HFF-Myc (cell line): ENCODE results near the gene LCA5.
A peak's percentile ranks its signal among the peaks of the same experiment; 100 is the strongest.
"Not testable (repeated sequence)": the region's sequence is repeated elsewhere in the genome, so short reads cannot be mapped to it uniquely, and the experiment has no call there.

Experiments used
- DNase-seq: peaks from one replicate; pipeline ENCODE4 v3.0.0-alpha.2; 2011; ENCODE audit warnings: low read depth; ENCODE audit errors: extremely low read depth
- H3K4me3 ChIP-seq: replicated peaks from 2 replicates; pipeline ENCODE4 v1.5.1; 2011; ENCODE audit warnings: low read depth, mild to moderate bottlenecking, control low read depth, low read length
- TF ChIP-seq, protein P1 (sequence below): IDR thresholded peaks from 2 replicates; pipeline ENCODE4 v1.5.1; 2012; ENCODE audit warnings: mild to moderate bottlenecking, low read depth, low read length, control low read depth; ENCODE audit errors: missing control alignments

Gene LCA5

DNA sequence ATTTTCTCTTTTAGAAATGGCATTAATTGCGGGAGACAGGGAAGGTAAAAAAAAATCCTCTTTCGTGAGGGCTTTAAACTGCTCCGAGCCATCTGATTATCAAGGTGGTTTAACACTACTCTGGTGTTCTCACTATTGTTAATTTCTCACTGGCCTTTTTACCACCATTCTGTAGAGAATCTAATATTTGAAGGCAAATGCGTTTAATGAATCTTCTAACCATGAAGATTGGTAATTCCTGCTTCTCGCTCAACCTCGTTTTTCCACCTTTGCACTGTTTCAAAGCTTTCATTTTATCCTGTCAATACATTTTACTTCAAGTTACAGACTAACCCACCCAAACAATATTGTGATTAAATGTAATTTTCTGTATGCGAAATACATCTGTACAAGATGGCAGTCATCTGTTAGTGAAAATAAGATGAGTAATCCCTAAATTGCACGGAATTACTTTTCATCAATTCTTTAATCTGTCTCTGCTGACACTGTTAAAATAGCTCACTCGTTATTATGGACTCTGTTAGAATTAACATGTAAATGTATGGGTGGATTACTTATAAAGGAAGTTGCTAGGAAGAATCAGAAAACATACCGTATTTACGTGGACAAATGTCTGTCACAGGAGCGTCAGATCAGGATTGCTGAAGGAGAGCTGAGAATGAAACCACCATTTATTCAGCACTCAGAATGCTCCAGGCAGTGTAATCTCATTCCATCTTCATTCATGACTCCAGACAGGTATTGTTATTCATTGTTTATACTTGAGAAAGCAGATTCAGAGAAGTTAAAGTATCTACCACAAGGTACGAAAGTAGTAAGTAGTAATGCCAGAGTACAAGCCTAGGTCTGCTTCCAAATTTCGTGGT, 1.1 kb upstream of the LCA5 start:
- no peak for DNase-seq
- H3K4me3 ChIP-seq = peak overlapping the region; percentile 83
- TF ChIP-seq, protein P1, sequence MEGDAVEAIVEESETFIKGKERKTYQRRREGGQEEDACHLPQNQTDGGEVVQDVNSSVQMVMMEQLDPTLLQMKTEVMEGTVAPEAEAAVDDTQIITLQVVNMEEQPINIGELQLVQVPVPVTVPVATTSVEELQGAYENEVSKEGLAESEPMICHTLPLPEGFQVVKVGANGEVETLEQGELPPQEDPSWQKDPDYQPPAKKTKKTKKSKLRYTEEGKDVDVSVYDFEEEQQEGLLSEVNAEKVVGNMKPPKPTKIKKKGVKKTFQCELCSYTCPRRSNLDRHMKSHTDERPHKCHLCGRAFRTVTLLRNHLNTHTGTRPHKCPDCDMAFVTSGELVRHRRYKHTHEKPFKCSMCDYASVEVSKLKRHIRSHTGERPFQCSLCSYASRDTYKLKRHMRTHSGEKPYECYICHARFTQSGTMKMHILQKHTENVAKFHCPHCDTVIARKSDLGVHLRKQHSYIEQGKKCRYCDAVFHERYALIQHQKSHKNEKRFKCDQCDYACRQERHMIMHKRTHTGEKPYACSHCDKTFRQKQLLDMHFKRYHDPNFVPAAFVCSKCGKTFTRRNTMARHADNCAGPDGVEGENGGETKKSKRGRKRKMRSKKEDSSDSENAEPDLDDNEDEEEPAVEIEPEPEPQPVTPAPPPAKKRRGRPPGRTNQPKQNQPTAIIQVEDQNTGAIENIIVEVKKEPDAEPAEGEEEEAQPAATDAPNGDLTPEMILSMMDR = no peak

DNA sequence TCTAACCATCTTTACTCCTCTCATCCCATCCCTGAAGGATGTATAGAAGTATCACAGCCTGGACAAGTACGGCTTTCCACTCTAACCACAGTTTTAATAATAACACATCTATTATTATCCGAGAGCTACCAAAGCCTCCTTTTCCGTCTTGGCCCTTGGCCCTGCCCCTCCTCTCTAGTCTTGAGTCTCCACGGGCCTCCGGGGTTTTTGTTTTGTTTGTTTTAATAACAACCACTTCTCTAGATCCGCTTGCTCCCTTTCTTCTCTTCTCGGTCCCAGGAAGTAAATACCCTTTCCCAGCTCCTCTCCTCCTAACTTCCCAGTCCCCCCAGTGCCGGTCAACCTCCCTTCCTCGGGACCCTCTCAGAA, 661 bp downstream of the LCA5 start:
- peak overlapping the region; percentile 83 for H3K4me3 ChIP-seq
- no peak for DNase-seq
- TF ChIP-seq, protein P1 = no peak

DNA sequence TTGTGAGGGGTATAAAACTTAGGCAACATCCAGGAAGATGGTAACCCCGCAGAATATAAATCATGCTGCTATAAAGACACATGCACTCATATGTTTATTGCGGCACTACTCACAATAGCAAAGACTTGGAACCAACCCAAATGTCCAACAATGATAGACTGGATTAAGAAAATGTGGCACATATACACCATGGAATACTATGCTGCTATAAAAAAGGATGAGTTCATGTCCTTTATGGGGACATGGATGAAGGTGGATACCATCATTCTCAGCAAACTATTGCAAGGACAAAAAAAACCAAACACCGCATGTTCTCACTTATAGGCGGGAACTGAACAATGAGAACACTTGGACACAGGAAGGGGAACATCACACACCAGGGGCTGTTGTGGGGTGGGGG, 7.7 kb downstream of the LCA5 start:
- H3K4me3 ChIP-seq, DNase-seq: not testable (repeated sequence)

DNA sequence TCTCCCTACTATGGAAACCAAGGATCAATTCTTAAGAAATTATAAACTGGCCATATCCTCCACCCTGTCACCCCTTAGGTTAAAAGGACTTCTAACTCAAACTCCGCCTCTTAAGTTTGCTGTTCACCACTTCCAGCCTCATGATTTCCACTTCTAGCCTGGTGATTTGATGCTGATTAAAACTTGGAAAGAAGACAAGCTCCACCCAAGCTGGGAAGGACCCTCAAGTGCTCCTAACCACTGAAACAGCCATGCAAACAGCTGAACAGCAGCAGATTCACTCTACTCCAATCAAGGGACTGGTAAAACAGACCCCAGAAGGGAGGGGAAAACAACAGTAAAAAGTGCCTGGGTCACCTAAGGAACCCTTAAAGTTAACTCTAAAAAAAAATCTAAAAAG, 10.3 kb downstream of the LCA5 start:
- no peak for DNase-seq
- TF ChIP-seq, protein P1 = no peak
- H3K4me3 ChIP-seq = no peak overlapping the region

DNA sequence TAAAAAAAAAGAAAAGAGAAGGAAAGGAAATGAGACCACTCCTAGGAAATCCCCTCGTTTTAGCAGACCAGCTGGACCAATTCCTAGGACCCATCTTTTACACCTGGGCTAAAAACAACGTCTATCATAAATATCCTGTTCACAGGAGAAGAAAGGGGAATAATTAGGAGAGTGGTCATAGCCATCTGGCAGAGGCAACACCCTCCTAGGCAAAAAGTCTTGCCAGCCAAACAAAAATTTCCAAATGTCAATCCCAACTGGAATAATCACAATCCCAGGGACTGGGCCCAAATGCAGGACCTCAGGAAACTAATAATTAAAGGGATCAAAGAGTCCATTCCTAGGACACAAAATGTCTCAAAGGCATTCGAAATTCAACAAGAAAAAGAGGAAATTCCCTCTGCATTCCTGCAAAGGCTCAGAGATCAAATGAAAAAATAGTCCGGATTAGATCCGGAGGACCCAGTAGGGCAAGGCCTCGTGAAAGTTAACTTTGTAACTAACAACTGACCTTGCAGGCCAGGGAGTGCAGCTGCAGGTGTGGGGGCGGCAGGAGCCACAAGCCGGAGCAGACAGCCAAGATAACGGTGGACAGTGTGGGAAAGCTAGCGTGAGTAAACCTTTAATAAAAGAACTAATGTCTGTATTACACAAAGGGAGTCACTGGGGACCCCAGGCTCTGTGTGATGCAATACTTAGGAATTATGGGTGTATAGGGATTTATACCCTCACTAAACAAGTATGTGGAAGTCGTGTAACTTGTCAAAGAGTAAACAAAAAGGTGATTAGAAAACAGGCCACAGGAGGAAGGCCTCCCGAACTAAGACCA, 11.7 kb downstream of the LCA5 start:
- TF ChIP-seq, protein P1 = no peak
- H3K4me3 ChIP-seq = no peak overlapping the region
- DNase-seq = no peak

DNA sequence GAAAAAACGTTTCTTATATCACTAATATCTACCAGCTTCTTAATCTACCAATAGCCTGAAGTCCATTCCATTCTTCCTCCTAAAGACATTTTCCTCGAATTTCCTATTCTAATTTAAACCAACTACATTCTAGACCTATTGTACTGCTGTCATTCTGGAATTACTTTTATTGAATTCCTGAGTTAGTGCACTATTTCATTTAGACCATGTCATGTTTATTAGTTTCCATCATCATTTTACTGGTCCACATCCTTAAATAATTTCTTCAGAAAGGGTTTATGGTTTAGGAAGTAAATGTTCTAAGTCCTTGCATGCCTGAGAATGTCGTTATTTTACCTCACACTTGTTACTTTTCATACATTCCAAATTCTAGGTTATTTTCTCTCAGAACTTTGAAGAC, 13.2 kb downstream of the LCA5 start:
- DNase-seq = no peak
- TF ChIP-seq, protein P1 = no peak
- no peak overlapping the region for H3K4me3 ChIP-seq

DNA sequence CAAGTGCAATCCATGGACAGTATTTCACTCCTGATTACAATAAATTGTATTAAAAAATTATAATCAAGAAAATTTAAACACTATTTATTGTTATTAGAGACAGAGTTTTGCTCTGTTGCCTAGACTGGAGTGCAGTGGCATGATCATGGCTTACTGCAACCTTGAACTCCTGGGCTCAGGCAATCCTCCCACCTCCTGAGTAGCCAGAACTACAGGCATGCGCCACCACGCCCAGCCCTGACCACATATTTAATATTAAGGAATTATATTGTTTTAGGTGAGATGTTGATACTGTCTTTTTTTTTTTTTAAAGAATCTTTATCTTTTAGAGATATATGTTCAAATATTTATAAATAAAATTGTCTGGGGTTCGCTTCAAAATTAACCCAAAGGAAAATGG, 14.6 kb downstream of the LCA5 start:
- TF ChIP-seq, protein P1 = no peak
- no peak overlapping the region for H3K4me3 ChIP-seq
- DNase-seq = no peak
